ENCODE measurements around the gene B4GALT2.
A peak's percentile ranks its signal among the peaks of the same experiment; 100 is the strongest.

Gene B4GALT2

GRCh38 chr1:43970911-43971310, 8.1 kb upstream of the B4GALT2 start:
- DNase-seq, result no peak

GRCh38 chr1:43971336-43971980, 7.6 kb upstream of the B4GALT2 start:
- DNase-seq, result no peak

- no peak for DNase-seq
Measured at GRCh38 chr1:43973981-43974442, 5.0 kb upstream of the B4GALT2 start.

GRCh38 chr1:43974443-43975248, 4.4 kb upstream of the B4GALT2 start, which contains the start of gene ATP6V0B:
TSS of gene ATP6V0B (plus strand) at chr1:43974960. CDS start at chr1:43975041, 81 bp downstream.
- peak; percentile 97 for DNase-seq

- DNase-seq, result no peak
Measured at GRCh38 chr1:43975249-43975961, 3.6 kb upstream of the B4GALT2 start.

- DNase-seq, result no peak
Measured at GRCh38 chr1:43976045-43976444, 3.0 kb upstream of the B4GALT2 start.

GRCh38 chr1:43976890-43977289, 2.1 kb upstream of the B4GALT2 start:
- DNase-seq, result no peak

GRCh38 chr1:43977376-43978263, 1.4 kb upstream of the B4GALT2 start:
- DNase-seq, result no peak

GRCh38 chr1:43978264-43978550, 803 bp upstream of the B4GALT2 start:
- no peak for DNase-seq

- no peak for DNase-seq
Measured at GRCh38 chr1:43979261-43979527, 184 bp downstream of the B4GALT2 start.

GRCh38 chr1:43979528-43980254, 681 bp downstream of the B4GALT2 start:
- peak; percentile 35 for DNase-seq

- DNase-seq, result no peak
Measured at GRCh38 chr1:43980255-43981134, 1.5 kb downstream of the B4GALT2 start.

- no peak for DNase-seq
Measured at GRCh38 chr1:43981135-43981491, 2.1 kb downstream of the B4GALT2 start.

GRCh38 chr1:43981636-43982035, 2.6 kb downstream of the B4GALT2 start:
- no peak for DNase-seq

GRCh38 chr1:43982241-43982640, 3.2 kb downstream of the B4GALT2 start:
- no peak for DNase-seq

- no peak for DNase-seq
Measured at GRCh38 chr1:43982808-43983207, 3.8 kb downstream of the B4GALT2 start.

GRCh38 chr1:43983253-43983899, 4.4 kb downstream of the B4GALT2 start:
- no peak for DNase-seq

- DNase-seq, result no peak
Measured at GRCh38 chr1:43984855-43985254, 5.8 kb downstream of the B4GALT2 start.

- DNase-seq, result no peak
Measured at GRCh38 chr1:43985984-43986595, 7.1 kb downstream of the B4GALT2 start.

GRCh38 chr1:43986712-43987111, 7.7 kb downstream of the B4GALT2 start:
- DNase-seq, result no peak
